Renal cortex interstitium (tissue), 15 donors: ENCODE data around the gene AGGF1. TPM values are rescaled to one million over a fixed set of nuclear protein-coding genes. Genes with fewer than 3 reads are reported as not detected.
A peak's percentile ranks its signal among the peaks of the same experiment; 100 is the strongest.
"Not testable (repeated sequence)": the region's sequence is repeated elsewhere in the genome, so short reads cannot be mapped to it uniquely, and the experiment has no call there.

Experiments
- DNase-seq, 11 donors: peaks; one replicate each; pipeline ENCODE4 v3.0.0-alpha.2; 2013; ENCODE audit warnings: low read depth in 9 of 11, low spot score in 4 of 11; ENCODE audit errors: extremely low read depth in 1 of 11
- long read RNA-seq, 16 experiments: transcript quantifications; one replicate each; lab custom pipeline, GENCODE V29; 2026
- polyA plus RNA-seq, 3 donors: library from polyadenylated mRNA; unstranded; fragments of 120-200 nt; gene quantifications; one replicate each; pipeline ENCODE4 v1.2.1, GENCODE V29; 2013; ENCODE audit not compliant: insufficient read length in 3 of 3

AGGF1 gene, protein sequence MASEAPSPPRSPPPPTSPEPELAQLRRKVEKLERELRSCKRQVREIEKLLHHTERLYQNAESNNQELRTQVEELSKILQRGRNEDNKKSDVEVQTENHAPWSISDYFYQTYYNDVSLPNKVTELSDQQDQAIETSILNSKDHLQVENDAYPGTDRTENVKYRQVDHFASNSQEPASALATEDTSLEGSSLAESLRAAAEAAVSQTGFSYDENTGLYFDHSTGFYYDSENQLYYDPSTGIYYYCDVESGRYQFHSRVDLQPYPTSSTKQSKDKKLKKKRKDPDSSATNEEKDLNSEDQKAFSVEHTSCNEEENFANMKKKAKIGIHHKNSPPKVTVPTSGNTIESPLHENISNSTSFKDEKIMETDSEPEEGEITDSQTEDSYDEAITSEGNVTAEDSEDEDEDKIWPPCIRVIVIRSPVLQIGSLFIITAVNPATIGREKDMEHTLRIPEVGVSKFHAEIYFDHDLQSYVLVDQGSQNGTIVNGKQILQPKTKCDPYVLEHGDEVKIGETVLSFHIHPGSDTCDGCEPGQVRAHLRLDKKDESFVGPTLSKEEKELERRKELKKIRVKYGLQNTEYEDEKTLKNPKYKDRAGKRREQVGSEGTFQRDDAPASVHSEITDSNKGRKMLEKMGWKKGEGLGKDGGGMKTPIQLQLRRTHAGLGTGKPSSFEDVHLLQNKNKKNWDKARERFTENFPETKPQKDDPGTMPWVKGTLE
- 10 to 100 TPM; 29.1 to 34.4 (median 29.4) TPM for polyA plus RNA-seq
- long read RNA-seq, donor 1, full-length matches to known transcripts, result 5 of 29 reads
- long read RNA-seq, donor 1, partial matches to known transcripts, result 24 of 29 reads
- long read RNA-seq, donor 1, other reads (novel, unspliced or antisense), result 0 of 29 reads
- long read RNA-seq, donor 2, full-length matches to known transcripts, result 7 of 7 reads
- long read RNA-seq, donor 2, partial matches to known transcripts, result 0 of 7 reads
- long read RNA-seq, donor 2, other reads (novel, unspliced or antisense), result 0 of 7 reads
- long read RNA-seq, donor 3, full-length matches to known transcripts, result 8 of 14 reads
- long read RNA-seq, donor 3, partial matches to known transcripts, result 6 of 14 reads
- long read RNA-seq, donor 3, other reads (novel, unspliced or antisense), result 0 of 14 reads
- long read RNA-seq, donor 4, full-length matches to known transcripts, result 5 of 5 reads
- long read RNA-seq, donor 4, partial matches to known transcripts, result 0 of 5 reads
- long read RNA-seq, donor 4, other reads (novel, unspliced or antisense), result 0 of 5 reads
- long read RNA-seq, donor 5, result 0 reads
- long read RNA-seq, donor 6, full-length matches to known transcripts, result 4 of 4 reads
- long read RNA-seq, donor 6, partial matches to known transcripts, result 0 of 4 reads
- long read RNA-seq, donor 6, other reads (novel, unspliced or antisense), result 0 of 4 reads
- long read RNA-seq, donor 7, full-length matches to known transcripts, result 5 of 5 reads
- long read RNA-seq, donor 7, partial matches to known transcripts, result 0 of 5 reads
- long read RNA-seq, donor 7, other reads (novel, unspliced or antisense), result 0 of 5 reads
- long read RNA-seq, donor 8, result 0 reads
- long read RNA-seq, donor 9, full-length matches to known transcripts, result 7 of 7 reads
- long read RNA-seq, donor 9, partial matches to known transcripts, result 0 of 7 reads
- long read RNA-seq, donor 9, other reads (novel, unspliced or antisense), result 0 of 7 reads
- long read RNA-seq, donor 10, full-length matches to known transcripts, result 8 of 8 reads
- long read RNA-seq, donor 10, partial matches to known transcripts, result 0 of 8 reads
- long read RNA-seq, donor 10, other reads (novel, unspliced or antisense), result 0 of 8 reads
- long read RNA-seq, donor 11, full-length matches to known transcripts, result 3 of 3 reads
- long read RNA-seq, donor 11, partial matches to known transcripts, result 0 of 3 reads
- long read RNA-seq, donor 11, other reads (novel, unspliced or antisense), result 0 of 3 reads
- long read RNA-seq, donor 12, partial matches to known transcripts, result 0 of 1 reads
- long read RNA-seq, donor 12, other reads (novel, unspliced or antisense), result 0 of 1 reads
- long read RNA-seq, donor 13, result 0 reads
- long read RNA-seq, donor 14, full-length matches to known transcripts, result 6 of 6 reads
- long read RNA-seq, donor 14, partial matches to known transcripts, result 0 of 6 reads
- long read RNA-seq, donor 14, other reads (novel, unspliced or antisense), result 0 of 6 reads
- long read RNA-seq, donor 15, full-length matches to known transcripts, result 4 of 4 reads
- long read RNA-seq, donor 15, partial matches to known transcripts, result 0 of 4 reads
- long read RNA-seq, donor 15, other reads (novel, unspliced or antisense), result 0 of 4 reads
- long read RNA-seq, donor 16, full-length matches to known transcripts, result 15 of 21 reads
- long read RNA-seq, donor 16, partial matches to known transcripts, result 6 of 21 reads
- long read RNA-seq, donor 16, other reads (novel, unspliced or antisense), result 0 of 21 reads

DNA sequence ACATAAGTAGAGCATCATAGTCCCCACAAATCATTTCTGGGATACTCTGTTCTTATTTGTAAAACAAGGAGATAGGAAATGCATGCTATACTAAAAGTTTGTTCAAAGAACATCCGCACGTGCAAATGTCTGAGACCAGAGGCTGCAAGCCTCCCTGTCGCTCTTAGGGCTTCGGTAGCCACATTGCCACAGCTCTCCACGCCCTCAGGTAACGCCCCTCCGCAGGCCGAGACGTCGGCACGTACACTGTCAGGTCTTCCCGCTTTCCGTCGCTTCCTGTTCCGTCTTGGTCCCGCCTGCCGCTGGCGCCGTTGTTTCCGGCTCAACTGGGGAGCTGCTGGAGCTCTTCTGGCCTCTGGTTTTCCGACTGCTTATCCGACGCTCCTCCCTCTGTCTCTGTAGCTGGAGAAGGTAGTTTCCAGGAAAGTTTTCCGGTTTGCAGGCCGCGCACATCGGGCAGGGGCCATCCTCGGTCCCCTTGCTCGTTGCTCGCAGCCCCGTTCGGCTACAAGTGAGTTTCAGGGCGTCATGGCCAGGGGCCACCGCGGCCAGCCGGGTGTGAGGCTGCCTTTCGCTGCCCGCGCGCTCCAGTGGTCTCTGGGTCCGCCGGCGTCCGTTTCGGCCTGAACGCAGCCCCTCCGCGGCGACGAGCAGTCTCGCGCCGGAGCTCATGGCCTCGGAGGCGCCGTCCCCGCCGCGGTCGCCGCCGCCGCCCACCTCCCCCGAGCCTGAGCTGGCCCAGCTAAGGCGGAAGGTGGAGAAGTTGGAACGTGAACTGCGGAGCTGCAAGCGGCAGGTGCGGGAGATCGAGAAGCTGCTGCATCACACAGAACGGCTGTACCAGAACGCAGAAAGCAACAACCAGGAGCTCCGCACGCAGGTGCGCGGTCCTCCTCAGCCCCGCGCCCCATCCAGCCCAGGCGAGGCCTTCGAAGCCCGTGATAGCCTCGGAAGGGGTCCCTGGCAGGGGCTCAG, at the start of gene AGGF1:
Gene AGGF1 (plus strand): TSS at position 308 of the 975 bp plus-strand sequence. CDS start 363 bp downstream, at position 671.
- peak; percentile 78 to 94 (median 87) for DNase-seq

DNA sequence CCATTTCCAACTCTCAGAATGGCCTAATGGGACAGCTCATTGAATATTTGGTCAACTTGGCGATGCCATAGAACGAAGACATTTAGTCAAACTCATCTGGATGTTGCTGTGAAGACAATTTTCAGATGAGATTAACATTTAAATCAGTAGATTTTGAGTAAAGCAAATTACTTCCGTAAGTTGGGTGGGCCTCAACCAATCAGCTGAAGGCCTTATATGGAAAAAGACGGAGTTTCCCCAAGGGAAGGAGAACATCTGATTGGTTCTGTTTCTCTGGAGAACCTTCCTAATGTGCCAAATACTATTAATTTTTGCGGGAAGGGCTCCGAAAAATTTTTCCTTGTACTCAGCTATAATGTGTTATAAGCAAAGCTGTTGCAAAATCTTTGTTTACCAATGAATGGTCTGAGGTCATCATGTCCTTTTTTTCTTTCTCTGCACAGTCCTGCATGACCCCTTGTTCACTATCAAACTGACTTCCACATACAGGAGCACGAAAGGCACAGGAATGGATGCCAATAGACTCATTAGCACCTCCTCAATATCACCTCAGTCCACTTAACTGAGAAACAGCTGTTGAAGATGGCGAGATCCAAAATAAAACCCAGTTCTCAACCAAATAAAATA, 49.6 kb upstream of the AGGF1 start:
- no peak for DNase-seq

DNA sequence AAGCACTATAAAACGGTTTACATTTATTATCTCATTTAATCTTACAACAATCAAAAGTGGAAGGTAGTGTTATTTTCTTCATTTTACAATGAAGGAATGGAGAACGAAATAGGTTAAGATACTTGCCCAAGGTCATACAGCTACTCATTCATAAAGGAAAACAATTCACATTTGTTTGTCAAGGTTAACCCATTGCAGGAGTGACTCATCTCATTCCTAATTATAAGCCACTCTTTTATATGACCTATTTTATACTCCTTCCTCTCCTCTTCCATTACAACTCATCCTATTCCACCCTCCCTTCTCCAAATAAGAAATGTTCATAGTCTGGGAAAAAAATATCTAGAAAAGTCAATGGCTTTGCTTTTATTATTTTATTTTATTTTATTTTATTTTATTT, 47.8 kb upstream of the AGGF1 start:
- no peak for DNase-seq

DNA sequence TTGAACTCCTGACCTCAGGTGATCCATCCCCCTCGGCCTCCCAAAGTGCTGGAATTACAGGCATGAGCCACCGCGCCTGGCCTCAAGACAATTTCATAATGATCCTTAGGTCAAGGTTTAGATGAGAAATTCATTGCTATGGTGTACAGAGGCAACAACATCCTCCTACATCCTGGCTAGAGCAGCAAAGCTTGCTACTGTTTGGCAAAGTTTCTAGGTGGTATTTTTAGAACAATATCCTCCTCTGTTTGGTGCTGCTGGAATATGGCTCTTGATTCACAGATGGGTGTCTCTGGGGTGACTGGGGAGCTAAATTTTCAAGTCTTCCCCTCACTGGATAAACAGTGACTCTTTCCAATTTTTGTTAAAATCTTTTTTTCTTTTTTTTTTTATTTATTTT, 46.7 kb upstream of the AGGF1 start:
- no peak for DNase-seq

DNA sequence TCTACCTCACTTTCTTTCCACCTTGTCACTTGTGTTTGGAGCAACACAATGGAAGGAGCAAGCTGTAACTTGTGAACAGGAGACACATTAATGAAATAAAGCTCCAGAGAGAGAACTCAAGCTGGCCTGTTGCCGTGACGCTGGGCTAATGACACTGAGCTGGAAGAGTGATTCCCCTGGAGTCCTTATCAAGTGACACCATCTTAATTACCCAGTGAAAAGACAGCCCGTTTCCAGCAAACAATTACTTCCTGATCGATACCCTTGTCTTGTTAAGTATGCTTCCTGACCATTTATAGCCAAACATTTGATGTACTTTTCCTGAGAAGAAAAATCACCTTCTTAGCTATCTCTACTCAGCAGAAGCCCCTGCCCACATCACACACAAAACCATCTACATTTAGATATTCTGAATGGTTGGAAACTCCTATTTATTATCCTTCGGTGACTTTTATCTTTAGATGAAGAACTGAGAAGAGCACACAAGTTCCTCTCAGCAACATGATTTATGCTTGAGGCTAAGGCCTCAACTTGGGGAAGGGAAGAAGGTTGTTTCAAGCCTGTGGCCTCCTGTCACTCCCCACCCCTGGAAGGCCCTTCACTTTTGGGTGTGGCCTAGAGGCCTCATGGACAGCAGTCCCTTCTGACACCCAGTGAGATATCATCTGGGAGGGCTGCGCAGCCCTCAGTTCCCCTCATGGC, 43.2 kb upstream of the AGGF1 start:
- no peak for DNase-seq

DNA sequence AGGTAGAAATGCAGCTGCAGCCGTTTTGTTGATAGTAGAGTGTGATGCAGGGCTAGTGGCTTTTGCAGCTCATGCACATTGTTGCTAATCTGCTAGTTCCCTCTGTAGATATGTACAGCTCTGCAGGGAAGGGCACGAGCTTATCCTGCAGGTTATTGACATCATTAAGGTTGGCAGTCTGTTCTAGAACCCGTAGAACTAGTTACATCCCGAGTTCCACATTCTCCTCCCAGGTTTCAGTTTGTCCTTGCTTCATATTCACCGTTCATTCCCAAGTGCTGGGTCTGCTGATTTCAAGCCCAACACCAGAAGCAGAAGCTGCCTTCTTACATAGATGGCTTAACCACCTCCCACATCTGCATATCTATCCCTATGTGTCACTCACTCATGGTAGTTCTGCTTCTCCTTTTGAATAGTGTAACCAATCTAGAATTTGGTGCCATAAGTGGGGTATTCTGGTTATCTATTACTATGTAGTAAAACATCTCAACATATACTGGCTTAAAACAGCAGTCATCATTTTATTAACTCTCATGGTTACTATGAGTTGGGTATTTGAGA, 39.2 kb upstream of the AGGF1 start:
- no peak for DNase-seq

DNA sequence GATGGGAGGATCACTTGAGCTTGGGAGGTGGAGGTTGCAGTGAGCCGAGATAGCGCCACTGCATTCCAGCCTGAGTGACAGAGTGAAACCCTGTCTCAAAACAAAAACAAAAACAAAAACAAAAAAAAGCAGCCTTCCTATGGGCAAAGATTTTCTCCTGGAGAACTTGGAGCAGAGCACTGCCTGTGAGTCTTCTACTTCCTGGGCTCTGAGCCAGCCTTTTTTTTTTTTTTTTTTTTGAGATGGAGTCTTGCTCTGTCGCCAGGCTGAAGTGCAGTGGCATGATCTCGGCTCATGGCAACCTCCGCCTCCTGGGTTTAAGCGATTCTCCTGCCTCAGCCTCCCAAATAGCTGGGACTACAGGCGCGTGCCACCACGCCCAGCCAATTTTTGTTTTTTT, 36.8 kb upstream of the AGGF1 start:
- not testable (repeated sequence) for DNase-seq

DNA sequence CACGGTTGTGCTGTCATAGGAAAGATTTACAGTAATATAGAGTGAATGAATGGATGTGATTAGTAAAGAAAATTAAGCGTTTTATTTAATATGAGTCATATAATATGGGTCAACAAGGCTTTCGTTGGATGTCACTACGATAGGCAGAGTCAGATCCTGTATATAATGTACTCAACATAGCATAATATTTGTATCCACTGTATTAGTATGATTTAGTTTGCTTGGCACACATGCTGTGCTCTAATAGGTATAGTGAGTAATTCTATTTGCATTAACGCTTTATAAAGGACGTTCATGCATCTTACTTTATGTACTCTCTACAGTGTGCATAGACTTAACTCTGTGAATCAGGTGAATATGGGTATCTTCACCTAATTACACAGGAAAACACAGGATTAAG, 35.9 kb upstream of the AGGF1 start:
- no peak for DNase-seq

DNA sequence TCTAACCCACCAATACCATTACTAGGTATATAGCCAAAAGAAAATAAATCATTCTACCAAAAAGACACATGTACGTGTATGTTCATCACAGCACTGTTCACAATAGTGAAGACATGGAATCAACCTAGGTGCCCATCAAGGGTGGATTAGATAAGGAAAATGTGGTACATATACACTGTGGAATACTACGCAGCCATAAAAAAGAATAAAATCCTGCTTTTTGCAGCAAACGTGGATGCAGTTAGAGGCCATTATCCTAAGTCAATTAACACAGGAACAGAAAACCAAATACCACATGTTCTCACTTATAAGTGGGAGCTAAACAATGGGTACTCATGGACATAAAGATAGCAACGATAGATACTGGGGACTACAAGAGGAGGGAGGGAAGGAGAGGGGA, 32.0 kb upstream of the AGGF1 start:
- DNase-seq, result not testable (repeated sequence)

DNA sequence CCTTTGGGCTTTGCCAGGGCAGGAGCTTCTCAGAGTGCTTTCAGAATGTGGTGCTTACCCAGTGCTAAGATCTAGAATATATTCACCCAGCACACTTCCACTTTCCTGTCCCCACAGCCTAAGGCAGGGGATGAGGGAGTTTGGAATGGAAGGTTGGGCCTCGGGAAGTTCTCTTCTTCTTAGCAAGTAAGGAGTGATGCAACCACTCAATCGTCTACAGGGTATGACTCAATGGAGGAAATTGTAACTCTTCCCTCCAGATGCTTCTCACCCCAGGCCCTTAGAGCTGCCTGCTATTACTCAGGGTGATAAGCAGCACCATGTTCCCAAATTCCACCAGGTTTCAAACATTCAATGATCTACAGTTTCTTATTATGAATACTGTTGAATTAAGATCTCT, 30.8 kb upstream of the AGGF1 start:
- DNase-seq, result no peak

DNA sequence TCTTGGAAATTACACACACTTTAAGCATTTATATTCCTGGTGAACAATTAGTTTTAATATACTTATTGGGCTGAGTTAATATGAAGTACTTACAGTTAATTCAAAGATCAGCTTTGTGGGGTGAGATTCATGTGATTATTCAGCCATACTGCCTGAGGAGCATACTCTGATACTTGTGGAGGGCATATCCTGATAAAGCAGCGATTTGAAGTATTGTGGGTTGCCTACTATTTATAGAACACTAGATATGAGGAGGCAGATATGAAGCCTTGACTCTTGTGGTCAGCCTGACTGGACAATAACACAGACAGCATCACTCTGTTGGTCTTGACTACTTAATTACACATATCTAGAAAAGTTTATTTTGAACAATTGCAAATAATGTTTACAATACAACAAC, 27.0 kb upstream of the AGGF1 start:
- DNase-seq, result no peak

DNA sequence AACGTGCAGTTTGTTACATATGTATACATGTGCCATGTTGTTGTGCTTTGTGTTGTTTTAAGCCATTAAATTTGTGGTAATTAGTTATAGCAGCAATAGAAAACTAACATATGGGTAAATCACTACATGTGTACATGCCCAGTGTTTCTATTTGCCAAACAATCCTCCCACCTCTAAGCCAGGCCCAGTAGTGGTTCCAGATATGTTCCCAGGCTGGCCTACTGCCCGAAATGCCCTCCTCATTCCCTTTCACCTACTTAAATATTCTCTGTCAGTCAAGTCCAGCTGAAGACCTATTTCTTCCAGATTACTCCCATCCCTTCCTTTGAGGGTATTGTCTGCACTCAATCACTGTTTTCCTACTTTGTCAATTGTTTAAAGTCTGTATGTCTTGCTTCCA, 24.1 kb upstream of the AGGF1 start:
- DNase-seq, result no peak

DNA sequence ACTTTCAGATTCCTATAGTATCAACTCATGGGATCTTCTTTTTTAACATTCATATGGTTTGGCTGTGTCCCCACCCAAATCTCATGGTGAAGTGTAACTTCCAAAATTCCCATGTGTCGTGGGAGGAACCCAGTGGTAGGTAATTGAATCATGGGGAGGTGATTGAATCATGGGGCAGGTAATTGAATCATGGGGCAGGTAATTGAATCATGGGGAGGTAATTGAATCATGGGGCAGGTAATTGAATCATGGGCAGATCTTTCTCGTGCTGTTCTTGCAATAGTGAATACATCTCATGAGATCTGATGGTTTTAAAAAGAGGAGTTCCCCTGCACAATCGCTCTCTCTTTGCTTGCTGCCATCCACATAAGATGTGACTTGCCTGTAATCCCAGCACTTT, 21.8 kb upstream of the AGGF1 start:
- DNase-seq, result no peak

DNA sequence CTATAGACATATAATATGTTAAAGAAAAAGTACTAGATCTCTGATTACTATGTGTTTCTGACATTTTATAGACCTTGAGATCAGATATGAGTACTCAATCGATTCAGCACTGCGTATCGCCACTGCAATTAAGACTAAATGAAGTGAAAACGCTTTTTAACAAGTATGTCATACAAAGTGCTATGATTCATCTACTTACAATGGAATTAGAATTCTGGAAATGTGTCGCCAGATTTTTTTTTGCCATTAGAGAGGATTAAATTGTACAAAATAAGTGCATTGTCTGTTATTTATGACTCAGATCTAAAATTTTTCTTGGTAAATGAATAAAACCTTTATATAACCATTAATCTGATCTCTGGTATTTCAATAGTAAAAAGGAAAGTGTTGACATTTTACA, 20.0 kb upstream of the AGGF1 start:
- no peak for DNase-seq

DNA sequence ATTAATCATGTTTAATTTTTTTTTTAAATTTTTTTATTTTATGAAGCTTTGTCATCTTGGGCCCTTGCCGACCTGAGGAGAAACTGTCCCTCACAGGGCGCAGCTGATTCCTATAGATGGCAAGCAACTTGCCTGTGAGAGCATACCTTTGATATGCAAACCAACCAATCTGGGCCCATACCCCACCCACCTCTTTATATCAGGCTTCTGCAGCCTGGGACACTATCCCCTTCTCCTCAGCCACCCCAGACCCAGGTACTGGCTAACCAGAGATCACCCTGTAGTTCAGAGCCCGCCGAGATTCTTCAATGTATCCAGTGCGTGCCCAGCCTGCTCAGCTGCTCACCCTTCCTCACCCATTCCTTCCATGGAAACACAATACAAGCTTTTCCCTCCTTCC, 18.7 kb upstream of the AGGF1 start:
- DNase-seq, result no peak
